Measurements from ENCODE around the gene DRAM1.

- TF ChIP-seq, protein P1, sequence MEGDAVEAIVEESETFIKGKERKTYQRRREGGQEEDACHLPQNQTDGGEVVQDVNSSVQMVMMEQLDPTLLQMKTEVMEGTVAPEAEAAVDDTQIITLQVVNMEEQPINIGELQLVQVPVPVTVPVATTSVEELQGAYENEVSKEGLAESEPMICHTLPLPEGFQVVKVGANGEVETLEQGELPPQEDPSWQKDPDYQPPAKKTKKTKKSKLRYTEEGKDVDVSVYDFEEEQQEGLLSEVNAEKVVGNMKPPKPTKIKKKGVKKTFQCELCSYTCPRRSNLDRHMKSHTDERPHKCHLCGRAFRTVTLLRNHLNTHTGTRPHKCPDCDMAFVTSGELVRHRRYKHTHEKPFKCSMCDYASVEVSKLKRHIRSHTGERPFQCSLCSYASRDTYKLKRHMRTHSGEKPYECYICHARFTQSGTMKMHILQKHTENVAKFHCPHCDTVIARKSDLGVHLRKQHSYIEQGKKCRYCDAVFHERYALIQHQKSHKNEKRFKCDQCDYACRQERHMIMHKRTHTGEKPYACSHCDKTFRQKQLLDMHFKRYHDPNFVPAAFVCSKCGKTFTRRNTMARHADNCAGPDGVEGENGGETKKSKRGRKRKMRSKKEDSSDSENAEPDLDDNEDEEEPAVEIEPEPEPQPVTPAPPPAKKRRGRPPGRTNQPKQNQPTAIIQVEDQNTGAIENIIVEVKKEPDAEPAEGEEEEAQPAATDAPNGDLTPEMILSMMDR (optimal IDR thresholded peaks at IDR 0.05 in 1 of 3, IDR thresholded peaks at IDR 0.05 in 1 of 3, conservative IDR thresholded peaks at IDR 0.05 in 1 of 3; ENCODE audit: extremely low read depth in 1 of 3, insufficient read depth in 2 of 3, low read length in 3 of 3): no peak
- no peak for TF ChIP-seq EZH2 (IDR thresholded peaks at IDR 0.05; ENCODE audit: low read length)
Measured at GRCh38 chr12:101920906-101921305, 43.5 kb downstream of the DRAM1 start.

Data from keratinocyte (primary cell).